GM19193 (cell line): ENCODE data around the gene SLC2A5.

Experiments
- POLR2A ChIP-seq: IDR thresholded peaks from 4 replicates; pipeline ENCODE4 v1.6.1; 2011; ENCODE audit not compliant: insufficient read depth, insufficient read length; ENCODE audit errors: extremely low read depth

SLC2A5 gene, protein sequence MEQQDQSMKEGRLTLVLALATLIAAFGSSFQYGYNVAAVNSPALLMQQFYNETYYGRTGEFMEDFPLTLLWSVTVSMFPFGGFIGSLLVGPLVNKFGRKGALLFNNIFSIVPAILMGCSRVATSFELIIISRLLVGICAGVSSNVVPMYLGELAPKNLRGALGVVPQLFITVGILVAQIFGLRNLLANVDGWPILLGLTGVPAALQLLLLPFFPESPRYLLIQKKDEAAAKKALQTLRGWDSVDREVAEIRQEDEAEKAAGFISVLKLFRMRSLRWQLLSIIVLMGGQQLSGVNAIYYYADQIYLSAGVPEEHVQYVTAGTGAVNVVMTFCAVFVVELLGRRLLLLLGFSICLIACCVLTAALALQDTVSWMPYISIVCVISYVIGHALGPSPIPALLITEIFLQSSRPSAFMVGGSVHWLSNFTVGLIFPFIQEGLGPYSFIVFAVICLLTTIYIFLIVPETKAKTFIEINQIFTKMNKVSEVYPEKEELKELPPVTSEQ

DNA sequence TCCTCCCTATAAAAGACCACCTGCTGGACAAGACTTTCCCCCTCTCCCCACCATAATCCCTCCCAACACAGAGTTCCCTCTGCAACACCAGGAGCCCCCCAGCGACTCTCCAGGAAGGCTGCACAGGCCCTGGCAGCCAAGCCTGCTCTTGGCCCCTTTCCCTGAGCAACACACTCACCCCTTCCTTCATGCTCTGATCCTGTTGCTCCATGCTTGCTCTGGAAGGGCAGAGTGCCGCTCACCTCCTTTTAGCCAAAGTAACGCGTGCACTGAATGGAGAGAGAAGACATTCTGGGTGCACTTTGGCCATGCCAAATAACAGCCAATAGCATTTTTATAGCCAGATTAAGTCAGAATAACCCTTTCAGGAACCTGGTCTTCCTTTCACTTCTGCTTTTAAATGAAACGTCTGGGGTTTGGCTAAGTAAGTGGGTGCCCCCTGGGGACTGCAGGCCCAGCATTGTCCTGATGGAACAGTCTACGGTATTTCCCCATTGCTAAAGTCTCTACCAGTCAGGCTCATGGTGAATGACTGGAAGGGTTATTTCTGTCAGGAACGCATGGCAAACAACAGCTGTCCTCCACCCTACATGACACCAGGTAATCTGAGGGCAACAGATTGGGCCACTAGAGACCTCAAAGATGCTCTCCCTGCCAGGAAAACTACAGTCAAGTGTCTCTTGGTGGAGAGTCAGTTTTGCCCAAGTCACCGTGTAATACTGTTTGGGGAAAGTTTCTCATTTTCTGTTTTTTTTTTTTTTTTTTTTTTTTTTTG, at the start of gene SLC2A5:
SLC2A5 (minus strand) TSS at position 310 of the 775 bp plus-strand sequence; CDS start at position 211, 99 bp downstream.
- peak; percentile 81 for TF ChIP-seq POLR2A

DNA sequence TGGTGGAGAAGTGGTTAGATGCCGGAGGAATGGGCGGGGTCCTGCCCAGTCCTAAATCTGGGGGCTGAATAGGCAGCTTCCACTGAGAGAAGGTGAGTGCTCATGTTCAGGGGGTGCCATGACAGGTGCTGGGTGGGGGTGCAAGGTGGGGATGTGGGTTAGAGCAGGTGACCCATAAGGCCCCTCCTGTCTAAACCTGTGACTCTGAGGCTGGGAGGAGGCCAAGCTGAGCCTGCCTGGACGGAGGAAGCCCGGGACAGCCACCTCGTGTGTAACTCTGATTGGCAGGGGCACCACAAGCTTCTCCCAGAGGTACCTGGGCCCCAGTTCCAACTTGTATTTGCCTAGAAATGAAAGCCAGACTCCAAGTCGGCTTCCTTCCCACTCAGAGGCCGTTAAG, 48.8 kb upstream of the SLC2A5 start:
- no peak for TF ChIP-seq POLR2A

DNA sequence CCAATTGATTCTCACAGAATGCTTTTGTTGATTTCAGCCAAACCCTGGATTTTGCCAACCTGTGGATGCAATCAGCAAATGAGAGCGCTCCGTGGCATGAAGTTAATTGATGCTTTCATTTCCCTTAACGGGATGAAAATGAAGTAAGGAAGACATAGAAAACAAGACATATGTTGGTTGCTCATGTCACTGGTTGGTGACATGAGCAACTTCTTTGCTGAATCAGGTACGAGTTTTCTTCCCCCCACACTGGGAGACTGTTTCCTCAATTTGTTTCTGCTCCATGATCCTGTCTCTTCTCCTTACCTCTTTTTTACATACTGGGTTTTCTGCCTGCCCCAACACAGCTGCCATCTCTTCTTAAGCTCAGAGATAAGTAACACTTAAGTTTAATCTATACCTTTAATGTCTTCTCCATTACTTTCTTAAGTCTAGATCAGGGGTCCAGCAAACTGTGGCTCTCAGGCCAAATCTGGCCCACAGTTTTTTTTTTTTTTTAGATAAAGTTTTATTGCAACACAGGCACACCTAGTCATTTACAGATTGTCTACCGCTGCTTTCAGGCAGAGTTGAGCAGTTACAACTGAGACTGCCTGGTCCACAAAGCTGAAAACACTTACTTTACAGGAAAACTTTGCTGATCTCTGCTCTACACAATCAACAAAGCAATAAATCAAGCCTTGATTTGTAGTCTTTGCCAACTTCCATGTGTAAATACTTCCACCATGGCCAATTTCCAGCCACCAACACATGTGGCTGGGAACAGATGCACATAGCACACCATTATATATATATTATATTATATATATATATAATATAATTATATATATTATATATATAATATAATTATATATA, 46.1 kb upstream of the SLC2A5 start:
- no peak for TF ChIP-seq POLR2A

DNA sequence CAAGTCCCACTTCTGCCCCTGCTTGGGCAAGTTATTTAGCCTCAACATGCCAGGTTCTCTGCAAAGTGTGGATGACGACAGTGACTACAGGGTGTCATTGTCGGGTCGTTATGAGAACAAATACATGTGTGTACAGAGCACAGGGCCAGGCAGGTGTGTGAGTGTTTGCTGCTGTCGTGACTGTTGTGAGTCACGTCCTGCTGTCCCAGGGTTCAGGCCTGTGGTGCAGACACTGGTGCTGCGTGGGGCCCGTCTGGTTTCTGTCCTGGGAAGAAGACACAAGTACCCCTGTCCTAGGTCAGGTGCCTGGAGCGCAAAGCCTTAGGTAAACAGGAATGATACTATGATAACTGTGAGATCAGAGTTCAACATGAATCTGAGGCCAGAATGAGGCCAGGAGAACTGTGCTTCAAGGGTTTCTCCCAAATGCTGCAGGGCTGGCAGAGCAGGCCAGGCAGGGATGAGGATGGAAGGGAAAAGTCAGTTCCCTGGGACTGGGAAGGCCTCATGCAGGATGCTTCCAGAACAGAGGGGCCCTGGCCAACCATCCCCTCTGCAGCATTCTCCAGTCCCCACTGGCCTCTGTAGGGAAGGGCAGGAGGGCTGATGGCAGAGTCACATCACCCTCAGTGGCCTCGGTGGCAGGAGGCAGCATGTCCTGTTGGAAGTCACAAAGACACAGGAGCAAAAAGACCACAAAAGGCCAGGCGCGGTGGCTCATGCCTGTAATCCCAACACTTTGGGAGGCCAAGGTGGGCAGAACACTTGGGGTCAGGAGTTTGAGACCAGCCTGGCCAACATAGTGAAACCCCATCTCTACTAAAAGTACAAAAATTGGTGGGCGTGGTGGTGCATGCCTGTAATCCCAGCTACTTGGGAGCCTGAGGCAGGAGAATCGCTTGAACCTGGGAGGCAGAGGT, 43.8 kb upstream of the SLC2A5 start:
- no peak for TF ChIP-seq POLR2A

DNA sequence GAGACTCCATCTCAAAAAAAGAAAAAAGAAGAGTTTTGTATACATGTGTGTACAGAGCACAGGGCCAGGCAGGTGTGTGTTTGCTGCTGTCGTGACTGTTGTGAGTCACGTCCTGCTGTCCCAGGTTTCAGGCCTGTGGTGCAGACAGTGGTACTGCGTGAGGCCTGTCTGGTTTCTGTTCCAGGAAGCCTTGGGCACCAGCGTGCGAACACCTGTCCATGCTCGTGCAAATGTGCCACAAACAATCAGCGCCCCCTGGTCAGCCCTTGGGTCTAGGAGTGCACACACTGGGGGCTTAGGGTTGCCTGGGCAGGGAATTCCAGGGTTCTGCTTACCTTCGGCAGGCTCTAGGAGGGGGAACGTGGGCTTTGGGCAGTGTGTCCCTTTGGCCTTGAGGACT, 42.5 kb upstream of the SLC2A5 start:
- TF ChIP-seq POLR2A: no peak

DNA sequence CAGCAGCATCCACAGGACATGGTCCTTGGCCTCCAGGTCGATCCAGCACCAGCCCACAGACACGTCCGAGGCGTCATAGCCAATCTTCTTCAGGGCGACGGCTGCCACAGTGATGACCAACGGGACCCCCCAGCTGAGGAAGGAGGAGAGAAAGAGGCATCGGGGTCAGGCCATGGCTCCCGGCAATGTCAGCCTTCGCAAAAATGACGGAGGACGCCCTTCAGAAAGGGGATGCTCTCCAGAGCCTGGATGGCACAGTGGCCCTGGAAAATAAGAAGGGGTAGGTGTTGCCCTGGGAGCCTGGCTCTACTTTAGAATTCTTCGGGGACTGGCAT, 41.9 kb upstream of the SLC2A5 start:
- TF ChIP-seq POLR2A: no peak

DNA sequence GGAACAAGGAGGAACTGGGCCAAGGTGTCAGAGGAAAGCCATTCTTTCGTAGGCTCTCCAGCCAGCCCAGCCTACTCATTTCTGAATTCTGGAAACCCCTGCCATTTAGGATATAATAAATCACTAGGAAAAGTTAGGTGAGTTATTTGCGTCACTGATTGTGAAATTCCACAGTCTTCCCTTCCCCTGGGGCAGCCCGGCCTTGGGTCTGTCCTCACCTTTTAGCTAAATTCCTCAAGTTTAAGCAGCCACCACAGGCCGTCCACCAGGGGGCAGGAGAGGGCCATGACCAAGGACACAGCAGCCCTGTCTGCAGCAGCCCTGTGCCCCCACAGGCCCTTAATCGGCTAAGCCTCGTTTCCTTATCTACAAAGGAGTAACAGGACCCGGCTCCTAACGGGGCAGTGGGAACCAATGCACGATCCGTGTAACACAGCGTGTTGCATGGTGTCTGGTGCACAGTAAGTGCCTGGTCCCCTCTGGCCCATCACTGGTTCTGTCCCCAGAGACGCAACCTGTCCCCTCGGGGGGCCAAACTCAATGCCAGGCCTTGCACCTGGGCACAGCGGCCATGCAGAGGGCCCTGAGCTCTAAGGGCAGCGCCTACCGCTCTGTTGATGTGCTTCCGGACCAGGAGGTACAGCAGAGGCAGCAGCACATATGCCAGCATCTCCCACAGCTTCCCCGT, 41.4 kb upstream of the SLC2A5 start:
- no peak for TF ChIP-seq POLR2A

DNA sequence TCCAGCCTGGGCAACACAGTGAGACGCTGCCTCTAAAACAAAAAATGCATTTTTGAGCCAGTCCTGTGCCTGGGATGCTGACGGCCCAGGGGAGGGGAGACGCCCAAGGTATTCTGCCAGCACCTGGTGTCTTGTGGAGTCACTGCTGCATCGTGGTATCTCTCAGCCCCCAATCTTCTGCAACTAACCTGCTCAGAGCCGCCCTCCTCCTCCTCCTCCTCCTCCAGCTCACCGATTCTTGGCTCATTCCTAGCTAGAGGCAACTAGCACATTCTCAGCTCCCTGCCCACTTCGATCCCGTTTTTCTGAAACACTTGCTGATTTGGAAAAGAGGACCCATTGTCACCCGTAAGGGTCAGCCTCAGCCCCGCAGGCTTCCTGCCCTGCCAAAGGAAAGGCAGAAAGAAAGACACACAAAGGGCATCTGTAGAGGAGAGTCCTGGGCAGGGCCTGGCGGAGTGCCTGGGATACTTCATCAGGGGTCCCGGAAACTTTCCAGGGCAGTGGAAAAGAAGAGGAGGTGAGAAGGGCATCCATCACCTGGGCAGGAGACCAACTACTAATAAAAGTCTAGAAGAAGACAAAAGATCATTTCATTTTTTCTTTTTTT, 38.7 kb upstream of the SLC2A5 start:
- TF ChIP-seq POLR2A: no peak

DNA sequence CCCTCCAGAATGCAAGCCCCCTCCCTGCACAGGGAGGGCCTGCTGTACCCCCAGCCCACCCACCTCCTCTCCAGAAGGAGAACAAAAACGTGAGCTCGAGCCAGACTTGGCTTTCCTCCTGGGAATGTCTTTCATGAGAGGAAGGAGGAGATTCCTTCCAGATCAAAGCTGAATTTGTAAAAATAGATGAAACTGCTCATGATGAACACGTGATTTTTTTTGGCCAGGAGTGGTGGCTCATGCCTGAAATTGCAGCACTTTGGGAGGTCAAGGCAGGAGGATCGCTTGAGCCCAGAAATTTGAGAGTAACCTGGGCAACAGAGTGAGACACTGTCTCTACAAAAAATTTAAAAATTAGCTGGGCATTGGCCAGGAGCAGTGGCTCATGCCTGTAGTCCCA, 37.7 kb upstream of the SLC2A5 start:
- no peak for TF ChIP-seq POLR2A

DNA sequence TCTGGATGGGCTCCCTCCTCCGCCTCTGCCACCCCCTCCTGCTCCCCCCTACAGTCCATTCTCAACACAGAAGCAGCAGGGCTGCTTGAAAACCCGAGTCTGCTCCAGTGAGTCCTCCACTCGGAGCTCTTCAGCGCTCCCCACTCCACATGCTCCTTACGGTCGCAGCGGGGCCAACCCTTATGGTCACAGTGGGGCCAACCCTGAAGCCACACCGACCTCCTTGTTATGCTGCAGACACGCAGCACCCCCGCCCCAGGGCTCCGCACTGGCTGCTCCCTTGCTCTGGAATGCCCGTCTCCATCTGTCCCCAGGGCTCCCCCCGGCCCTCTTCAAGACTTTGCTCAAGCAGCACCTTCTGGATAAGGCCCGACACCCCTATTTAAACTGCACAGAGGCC, 36.9 kb upstream of the SLC2A5 start:
- no peak for TF ChIP-seq POLR2A

DNA sequence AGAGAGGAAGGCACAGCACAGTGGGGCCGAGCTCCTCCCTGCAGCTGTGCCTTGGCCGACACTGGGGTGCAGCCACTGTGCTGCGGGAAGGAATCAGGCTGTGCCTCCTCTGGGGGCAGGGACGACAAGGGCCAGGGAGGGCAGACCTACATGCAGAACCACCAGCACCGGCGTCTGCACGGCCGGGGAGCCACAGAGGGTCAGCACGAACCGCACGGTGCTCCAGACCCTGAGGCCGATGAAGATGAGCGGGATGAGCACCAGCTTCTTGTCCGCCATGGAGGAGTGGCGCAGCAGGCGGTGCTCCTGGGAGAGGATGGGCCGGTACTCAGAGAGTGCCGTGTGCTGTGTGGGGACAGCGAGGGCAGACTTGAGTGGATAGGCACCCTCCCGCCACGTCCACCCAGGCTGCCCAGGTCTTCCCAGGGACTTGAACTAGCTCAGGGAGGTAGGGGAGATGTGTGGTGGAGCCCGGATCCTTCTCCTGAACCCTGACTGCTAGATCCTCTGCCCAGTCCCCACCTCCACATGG, 36.0 kb upstream of the SLC2A5 start:
- TF ChIP-seq POLR2A: no peak

DNA sequence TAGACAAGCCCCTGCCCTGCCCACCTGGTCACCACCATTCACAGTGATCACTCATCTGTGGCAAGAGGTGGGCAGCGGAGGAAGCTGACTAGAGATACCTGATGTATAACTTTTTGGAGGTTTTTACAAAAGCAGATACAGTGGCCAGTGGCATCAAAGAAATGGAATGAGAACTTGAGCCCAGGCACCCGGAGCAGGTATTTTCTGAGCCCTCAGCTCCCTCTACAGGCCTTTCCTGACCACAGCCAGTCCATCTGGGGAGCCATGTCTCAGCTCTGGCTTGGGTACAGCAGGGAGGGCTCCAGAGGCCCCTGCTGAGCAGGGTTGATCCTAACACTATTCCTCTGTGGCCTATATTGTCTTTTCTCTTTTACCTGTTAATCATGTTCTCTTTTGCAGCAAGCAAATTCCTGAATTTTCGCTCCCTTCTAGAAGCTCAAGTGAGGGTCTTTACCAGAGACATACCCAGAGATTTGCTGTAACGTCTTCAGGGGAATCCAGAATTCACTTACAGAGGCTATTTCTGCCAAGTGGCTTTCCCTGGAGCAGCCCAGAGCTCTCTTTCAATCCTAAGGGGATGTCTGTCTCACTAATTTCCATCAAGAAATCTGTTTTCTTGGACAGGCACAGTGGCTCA, 32.2 kb upstream of the SLC2A5 start:
- TF ChIP-seq POLR2A: no peak
